Suppressor macrophage treated with lipopolysaccharide for 1 hour (primary cell): ENCODE results near the gene GABBR1.
A peak's percentile ranks its signal among the peaks of the same experiment; 100 is the strongest.

Experiments
- DNase-seq, 3 donors: peaks; one replicate each; pipeline ENCODE4 v3.0.0-alpha.2; 2020 to 2022

Gene GABBR1

GRCh38 chr6:29617782-29618554, 15.0 kb downstream of the GABBR1 start:
- DNase-seq, result no peak

GRCh38 chr6:29611426-29611825, 21.6 kb downstream of the GABBR1 start:
- DNase-seq, result no peak

- no peak for DNase-seq
These were observed 22.4 kb downstream of the GABBR1 start for GRCh38 chr6:29610540-29610939.

GRCh38 chr6:29608131-29608530, 24.9 kb downstream of the GABBR1 start:
- no peak for DNase-seq

GRCh38 chr6:29603930-29604329, 29.1 kb downstream of the GABBR1 start:
- no peak for DNase-seq

GRCh38 chr6:29603456-29603855, 29.5 kb downstream of the GABBR1 start:
- no peak for DNase-seq

GRCh38 chr6:29602564-29603361, 30.2 kb downstream of the GABBR1 start:
- no peak for DNase-seq

GRCh38 chr6:29598172-29598747, 34.7 kb downstream of the GABBR1 start:
- DNase-seq, result no peak

GRCh38 chr6:29597184-29597583, 35.8 kb downstream of the GABBR1 start:
- DNase-seq, result no peak

GRCh38 chr6:29596381-29596900, 36.5 kb downstream of the GABBR1 start:
- no peak for DNase-seq

- DNase-seq, result no peak
These were observed 39.7 kb downstream of the GABBR1 start for GRCh38 chr6:29593199-29593855.

GRCh38 chr6:29591677-29592076, 41.3 kb downstream of the GABBR1 start:
- DNase-seq, result no peak

GRCh38 chr6:29590218-29590808, 42.7 kb downstream of the GABBR1 start:
- DNase-seq, result no peak

- DNase-seq, result peak; percentile 57 to 66 (median 58)
These were observed 43.4 kb downstream of the GABBR1 start for GRCh38 chr6:29589423-29590048.

- no peak for DNase-seq
These were observed 48.2 kb downstream of the GABBR1 start, which contains the start of gene OR2H2 for GRCh38 chr6:29584821-29585220. Gene OR2H2, plus strand, starts transcription at chr6:29585121. Its CDS starts 2,824 bp downstream, at chr6:29587945.

GRCh38 chr6:29577544-29577943, 55.4 kb downstream of the GABBR1 start:
- no peak for DNase-seq

GRCh38 chr6:29576056-29576455, 56.9 kb downstream of the GABBR1 start:
- DNase-seq, result no peak

GRCh38 chr6:29567991-29568390, 65.0 kb downstream of the GABBR1 start:
- no peak for DNase-seq

- no peak for DNase-seq
These were observed 65.4 kb downstream of the GABBR1 start for GRCh38 chr6:29567541-29567940.

- DNase-seq, result no peak
These were observed 66.1 kb downstream of the GABBR1 start for GRCh38 chr6:29566856-29567255.

GRCh38 chr6:29564875-29565274, 68.1 kb downstream of the GABBR1 start:
- DNase-seq, result no peak

GRCh38 chr6:29563435-29563965, 69.5 kb downstream of the GABBR1 start:
- DNase-seq, result peak in 1 of 3 donors; percentile 24
